OCI-LY7 (cell line): ENCODE data around the gene UBXN11. TPM values are rescaled to one million over a fixed set of nuclear protein-coding genes. Genes with fewer than 3 reads are reported as not detected.

ENCODE experiments used
- BruUV-seq: library from RNA; stranded (reverse); fragments of 400-500 nt; replicated peaks from 2 replicates; lab custom pipeline; 2021; lab: Mats Ljungman, UMichigan
- CTCF ChIA-PET: fragments of 300-600 bp; sonication (Branson Sonifier 250); formaldehyde crosslinking; loops from one replicate; lab custom pipeline; 2022; ENCODE audit warnings: antibody characterized with exemption; ENCODE audit not compliant: unreplicated experiment; lab: Charles Lee
- POLR2A ChIA-PET: fragments of 300-600 bp; sonication (Branson Sonifier 250); formaldehyde crosslinking; loops from one replicate; lab custom pipeline; 2022; ENCODE audit warnings: antibody characterized with exemption; lab: Charles Lee
- DNase-seq: peaks from one replicate; pipeline ENCODE4 v3.0.0-alpha.2; 2015; ENCODE audit warnings: low spot score
- H2AFZ ChIP-seq: fragments of 200-600 bp; sonication (generic), shearing (Covaris generic); 2 replicates; pipeline ENCODE4 v1.6.1; 2014; ENCODE audit warnings: mild to moderate bottlenecking, antibody characterized with exemption, low read length, moderate library complexity
- H3K27ac ChIP-seq: fragments of 200-600 bp; sonication (generic); 2 replicates; pipeline ENCODE4 v1.5.1; 2014; ENCODE audit warnings: mixed run types, low read depth, mild to moderate bottlenecking, moderate library complexity, low read length, inconsistent platforms; ENCODE audit not compliant: poor library complexity, severe bottlenecking
- H3K36me3 ChIP-seq: fragments of 200-600 bp; sonication (generic); 2 replicates; pipeline ENCODE4 v1.6.1; 2014; ENCODE audit warnings: mild to moderate bottlenecking, antibody characterized with exemption, low read length, moderate library complexity, mixed read lengths; ENCODE audit not compliant: insufficient read depth
- H3K4me1 ChIP-seq: fragments of 200-600 bp; sonication (generic); 2 replicates; pipeline ENCODE4 v1.5.1; 2014; ENCODE audit warnings: mild to moderate bottlenecking, low read length; ENCODE audit not compliant: insufficient read depth, poor library complexity, severe bottlenecking
- H3K4me2 ChIP-seq: fragments of 200-600 bp; sonication (generic); 2 replicates; pipeline ENCODE4 v1.6.1; 2014; ENCODE audit warnings: mild to moderate bottlenecking, low read length
- H3K4me3 ChIP-seq: fragments of 200-600 bp; sonication (generic); 2 replicates; pipeline ENCODE4 v1.5.1; 2014; ENCODE audit warnings: mild to moderate bottlenecking, low read depth, low read length; ENCODE audit not compliant: poor library complexity, severe bottlenecking
- H3K79me2 ChIP-seq: fragments of 200-600 bp; sonication (generic); 2 replicates; pipeline ENCODE4 v1.6.1; 2016; ENCODE audit warnings: low read depth, mild to moderate bottlenecking, low read length, moderate library complexity, mixed read lengths; ENCODE audit not compliant: insufficient read depth
- H3K9me2 ChIP-seq: fragments of 200-600 bp; sonication (generic); 2 replicates; pipeline ENCODE4 v1.6.1; 2016; ENCODE audit warnings: mild to moderate bottlenecking, low read length, mixed read lengths; ENCODE audit not compliant: insufficient read depth
- H3K9me3 ChIP-seq: fragments of 200-600 bp; sonication (generic); 2 replicates; pipeline ENCODE4 v1.6.1; 2014; ENCODE audit warnings: mild to moderate bottlenecking, mixed run types, low read length, mixed read lengths
- H4K20me1 ChIP-seq: fragments of 200-600 bp; sonication (generic); 2 replicates; pipeline ENCODE4 v1.6.1; 2014; ENCODE audit warnings: mild to moderate bottlenecking, antibody characterized with exemption, low read length, moderate library complexity, mixed read lengths; ENCODE audit not compliant: insufficient read depth
- EZH2phosphoT487 ChIP-seq: fragments of 200-600 bp; sonication (generic); IDR thresholded peaks from 2 replicates; pipeline ENCODE4 v1.6.1; 2018; ENCODE audit warnings: low read depth, borderline replicate concordance, mild to moderate bottlenecking, mixed run types, antibody characterized with exemption, low read length, moderate library complexity, mixed read lengths
- intact Hi-C: fragments of 100-400 bp; cut with micrococcal nuclease; formaldehyde crosslinking; loops from one replicate; pipeline ENCODE4 v1.10.0; 2022; ENCODE audit not compliant: unreplicated experiment
- total RNA-seq, 2 experiments: library from RNA; depleted of rRNA in 1 of 2; stranded (reverse); fragments of >200 nt in 1 of 2; shearing (Covaris generic) in 1 of 2; gene quantifications; 2 replicates each; pipeline ENCODE4 v1.2.3, GENCODE V29; 2014 to 2022
- TF ChIP-seq, protein P1 (sequence below): fragments of 200-600 bp; sonication (generic); conservative IDR thresholded peaks from 2 replicates; pipeline ENCODE4 v1.5.1; 2014; ENCODE audit warnings: mild to moderate bottlenecking, antibody characterized with exemption, low read length, moderate library complexity, mixed read lengths

The UBXN11 gene
- total RNA-seq, 2 experiments from 2014 or later, result 75.8 to 111 TPM

DNA sequence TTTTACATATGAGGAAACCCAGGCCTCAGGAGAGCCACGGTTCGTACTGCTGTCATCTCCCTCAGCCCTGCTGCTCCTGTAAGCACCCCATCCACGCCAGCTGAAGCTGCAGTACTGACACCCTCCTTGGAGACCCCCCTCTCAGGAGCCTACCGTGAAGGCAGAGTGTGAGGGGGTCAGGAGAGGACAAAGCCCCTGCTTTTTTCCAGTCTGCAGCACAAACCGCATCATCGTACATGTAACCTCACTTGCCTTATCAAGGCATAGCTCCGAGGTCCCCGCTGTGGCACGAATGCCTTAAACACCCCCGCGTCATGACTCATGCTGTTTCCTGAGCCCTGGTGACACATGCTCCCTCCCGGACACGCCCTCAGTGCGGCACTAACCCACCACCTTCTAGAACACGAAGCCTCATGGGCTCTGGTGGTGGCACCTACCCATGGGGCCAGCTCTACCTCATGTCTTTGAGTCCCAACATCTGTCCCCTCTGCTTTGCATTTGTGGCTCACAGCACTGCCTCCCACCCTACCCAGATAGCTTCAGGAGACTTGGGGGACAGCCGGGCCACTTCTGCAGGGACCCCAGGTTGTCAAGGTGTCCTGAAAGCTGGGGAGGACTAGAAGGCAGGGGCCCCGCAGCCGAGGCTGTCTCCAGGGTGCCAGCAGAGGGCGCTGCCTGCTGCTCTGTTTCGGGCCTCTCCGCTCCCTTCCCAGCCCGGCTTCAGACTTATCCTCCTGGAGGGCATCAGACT lies 21.7 kb downstream of the UBXN11 start:
- H3K36me3 ChIP-seq, result peaks cover 27% of the 10 kb centered on the region; the same call in 1 of the 2 replicates
- CTCF ChIA-PET, result interaction anchor here (0.5 to 2.5 kb wide), 6 partner anchors 9 to 80 kb away, joined by 3 to 37 read pairs (median 6); partner anchors contain the start of gene CD52
- H4K20me1 ChIP-seq, result no peaks in the 10 kb centered on the region
- no peaks in the 10 kb centered on the region for H3K79me2 ChIP-seq
- peak overlapping the region; percentile 81 for H3K4me2 ChIP-seq
- H3K4me3 ChIP-seq, result no peak overlapping the region
- H3K9me3 ChIP-seq, result no peaks in the 10 kb centered on the region
- peaks cover 62% of the 10 kb centered on the region for H3K4me1 ChIP-seq
- no peak for TF ChIP-seq EZH2phosphoT487
- TF ChIP-seq, protein P1, sequence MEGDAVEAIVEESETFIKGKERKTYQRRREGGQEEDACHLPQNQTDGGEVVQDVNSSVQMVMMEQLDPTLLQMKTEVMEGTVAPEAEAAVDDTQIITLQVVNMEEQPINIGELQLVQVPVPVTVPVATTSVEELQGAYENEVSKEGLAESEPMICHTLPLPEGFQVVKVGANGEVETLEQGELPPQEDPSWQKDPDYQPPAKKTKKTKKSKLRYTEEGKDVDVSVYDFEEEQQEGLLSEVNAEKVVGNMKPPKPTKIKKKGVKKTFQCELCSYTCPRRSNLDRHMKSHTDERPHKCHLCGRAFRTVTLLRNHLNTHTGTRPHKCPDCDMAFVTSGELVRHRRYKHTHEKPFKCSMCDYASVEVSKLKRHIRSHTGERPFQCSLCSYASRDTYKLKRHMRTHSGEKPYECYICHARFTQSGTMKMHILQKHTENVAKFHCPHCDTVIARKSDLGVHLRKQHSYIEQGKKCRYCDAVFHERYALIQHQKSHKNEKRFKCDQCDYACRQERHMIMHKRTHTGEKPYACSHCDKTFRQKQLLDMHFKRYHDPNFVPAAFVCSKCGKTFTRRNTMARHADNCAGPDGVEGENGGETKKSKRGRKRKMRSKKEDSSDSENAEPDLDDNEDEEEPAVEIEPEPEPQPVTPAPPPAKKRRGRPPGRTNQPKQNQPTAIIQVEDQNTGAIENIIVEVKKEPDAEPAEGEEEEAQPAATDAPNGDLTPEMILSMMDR, result peak; percentile 97
- DNase-seq, result peak; percentile 83
- intact Hi-C loops, result loop anchor here (1.0 to 5.0 kb wide), 4 partner anchors 37 to 188 kb away; partner anchors contain the start of gene HMGN2
- POLR2A ChIA-PET, result interaction anchor here (1.1 to 11.0 kb wide), 3 partner anchors 20 to 34 kb away, joined by 4 to 273 read pairs (median 7); partner anchors contain the start of gene CD52
- H3K27ac ChIP-seq, result peak overlapping the region; percentile 98
- H3K9me2 ChIP-seq, result no peaks in the 10 kb centered on the region
- BruUV-seq, result TSS peak; percentile 57
- H2AFZ ChIP-seq, result no peak overlapping the region

DNA sequence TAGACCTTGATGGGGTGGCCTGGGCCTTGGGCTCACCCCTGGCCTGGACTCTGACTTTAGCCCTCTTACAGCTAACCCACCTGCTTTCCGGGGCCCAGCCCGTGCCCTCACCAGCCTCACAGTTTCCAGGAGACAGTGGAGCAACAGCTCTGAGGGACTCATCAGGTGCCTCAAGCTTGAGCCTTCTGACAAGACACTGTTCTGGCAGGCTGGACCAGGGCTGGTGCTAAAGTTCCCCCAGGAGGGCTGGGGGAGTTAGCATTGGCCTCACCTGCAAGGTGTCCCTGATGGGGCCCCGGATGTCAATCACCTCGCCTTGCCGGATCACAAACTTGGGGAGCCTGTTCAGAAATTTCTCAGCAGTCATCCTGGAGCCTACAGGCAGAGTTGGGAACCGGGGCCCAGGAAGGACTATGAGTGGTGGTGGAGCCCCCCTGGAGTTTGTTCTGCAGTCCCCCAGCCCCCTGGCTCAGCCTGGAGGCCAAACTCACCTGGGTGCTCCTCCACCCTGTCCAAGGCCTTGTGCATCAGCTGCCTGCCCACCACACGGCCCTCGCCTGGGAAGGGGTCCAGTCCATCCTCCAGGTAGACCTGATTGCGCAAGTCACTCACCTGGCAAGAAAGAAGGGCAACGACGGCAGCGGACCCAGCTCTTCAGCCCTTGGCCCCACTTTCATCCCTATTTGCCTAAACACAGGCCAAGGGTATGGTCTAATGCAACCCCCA lies 22.4 kb downstream of the UBXN11 start:
- DNase-seq, result no peak
- Histone ChIP-seq H3K27ac (no peak overlapping the region), H3K79me2 (no peaks in the 10 kb centered on the region), H3K4me3 (no peak overlapping the region), H3K4me2 (no peak overlapping the region), H2AFZ (no peak overlapping the region), H3K9me2 (no peaks in the 10 kb centered on the region), H3K36me3 (peaks cover 31% of the 10 kb centered on the region; the same call in 1 of the 2 replicates), H4K20me1 (no peaks in the 10 kb centered on the region), H3K4me1 (peaks cover 59% of the 10 kb centered on the region), H3K9me3 (no peaks in the 10 kb centered on the region)
- CTCF ChIA-PET, result interaction anchor here (1.7 to 2.5 kb wide), 2 partner anchors 36 to 39 kb away, joined by 5 to 37 read pairs; no protein-coding TSS in a partner anchor
- BruUV-seq, result no TSS peak
- POLR2A ChIA-PET, result interaction anchor here (1.1 to 11.0 kb wide), 2 partner anchors 21 to 34 kb away, joined by 4 to 273 read pairs; partner anchors contain the start of gene CD52
- intact Hi-C loops, result no loop called here
- TF ChIP-seq EZH2phosphoT487, result no peak
- TF ChIP-seq, protein P1, result no peak
